ENCODE data around the gene KCNJ10. TPM values are rescaled to one million over a fixed set of nuclear protein-coding genes. Genes with fewer than 3 reads are reported as not detected.
"Not testable (repeated sequence)": the region's sequence is repeated elsewhere in the genome, so short reads cannot be mapped to it uniquely, and the experiment has no call there.

Gene KCNJ10
- polyA plus RNA-seq, 3 donors, result 28.0 to 33.3 (median 29.1) TPM

DNA sequence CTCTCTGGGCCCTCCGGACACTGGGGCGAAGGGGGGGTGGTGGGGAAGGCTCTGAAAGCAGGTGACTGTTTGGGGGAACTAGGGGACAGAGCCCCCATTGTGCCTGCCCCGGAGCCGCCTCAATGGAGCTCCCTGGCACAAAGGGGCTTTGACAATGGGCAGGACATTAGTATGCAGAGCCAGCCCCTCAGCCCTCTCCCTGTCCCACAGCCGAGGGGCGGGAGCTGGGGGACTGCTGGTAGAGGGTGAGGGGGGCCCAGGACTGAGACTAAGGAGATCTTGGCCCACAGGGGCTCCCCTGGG, 7.8 kb downstream of the KCNJ10 start:
- no peak for DNase-seq (ENCODE audit: low read depth in 3 of 3, low spot score in 2 of 3)

DNA sequence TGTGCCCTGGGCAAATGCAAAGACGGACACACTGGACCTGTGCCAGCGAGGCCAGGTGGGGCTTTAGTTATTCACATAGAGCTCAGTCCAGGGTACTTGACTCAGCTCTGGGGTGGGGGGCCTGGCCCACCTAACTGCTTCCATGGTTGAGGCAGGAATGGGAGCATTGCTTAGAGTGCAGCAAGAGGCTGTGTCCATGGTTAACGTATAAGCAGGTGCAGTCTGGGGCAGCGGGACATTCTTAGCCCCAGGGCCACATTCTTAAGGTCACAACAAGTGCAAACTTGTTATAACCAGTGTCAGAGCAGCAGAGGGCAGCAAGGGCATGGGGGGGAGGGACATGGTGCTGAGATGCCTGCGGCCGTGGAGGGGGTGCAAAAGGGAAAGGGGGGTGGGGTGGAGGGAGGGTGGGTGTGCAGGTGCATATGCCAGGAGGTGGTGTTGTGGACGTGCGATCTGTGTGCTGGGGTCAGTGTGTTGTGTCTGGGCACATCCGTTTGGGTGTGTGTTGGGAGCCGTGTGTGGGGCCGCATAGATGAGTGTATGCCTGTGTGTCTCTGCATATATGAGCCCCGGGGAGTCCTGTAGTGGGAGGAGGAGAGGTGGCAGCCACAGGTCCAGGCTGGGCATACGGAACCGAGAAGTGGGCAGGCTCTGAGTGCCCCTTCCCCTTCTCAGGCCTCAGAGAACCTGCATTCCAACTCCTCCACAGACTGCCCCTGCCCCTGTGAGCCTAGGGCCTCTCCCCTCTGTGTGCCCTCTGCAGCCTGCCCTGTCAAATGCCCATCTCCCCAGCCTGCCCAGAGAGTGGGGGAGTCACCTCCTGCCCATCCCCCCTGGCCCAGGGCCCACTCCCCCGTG, 8.4 kb downstream of the KCNJ10 start:
- DNase-seq (ENCODE audit: low read depth in 3 of 3, low spot score in 2 of 3), result no peak

DNA sequence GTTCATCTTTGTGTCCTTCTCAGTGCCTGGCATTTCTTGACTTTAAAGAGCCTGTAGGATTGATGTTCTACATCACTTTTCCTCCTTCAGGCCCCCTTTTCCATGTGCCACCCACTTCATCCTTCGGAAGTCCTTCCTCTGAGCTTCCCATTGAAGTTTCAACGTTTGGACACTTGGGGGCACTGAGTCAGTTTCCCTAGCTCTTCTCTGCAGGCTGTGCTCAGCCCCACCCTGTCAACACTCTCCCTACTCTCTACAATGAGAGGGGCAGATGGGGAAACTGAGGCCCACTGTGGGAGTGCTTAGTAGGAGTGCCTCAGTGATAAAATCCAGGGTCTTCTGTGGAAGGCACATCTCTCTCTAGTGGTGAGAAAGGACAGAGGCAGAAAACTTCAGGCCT, 11.9 kb downstream of the KCNJ10 start:
- DNase-seq (ENCODE audit: low read depth in 3 of 3, low spot score in 2 of 3), result no peak

DNA sequence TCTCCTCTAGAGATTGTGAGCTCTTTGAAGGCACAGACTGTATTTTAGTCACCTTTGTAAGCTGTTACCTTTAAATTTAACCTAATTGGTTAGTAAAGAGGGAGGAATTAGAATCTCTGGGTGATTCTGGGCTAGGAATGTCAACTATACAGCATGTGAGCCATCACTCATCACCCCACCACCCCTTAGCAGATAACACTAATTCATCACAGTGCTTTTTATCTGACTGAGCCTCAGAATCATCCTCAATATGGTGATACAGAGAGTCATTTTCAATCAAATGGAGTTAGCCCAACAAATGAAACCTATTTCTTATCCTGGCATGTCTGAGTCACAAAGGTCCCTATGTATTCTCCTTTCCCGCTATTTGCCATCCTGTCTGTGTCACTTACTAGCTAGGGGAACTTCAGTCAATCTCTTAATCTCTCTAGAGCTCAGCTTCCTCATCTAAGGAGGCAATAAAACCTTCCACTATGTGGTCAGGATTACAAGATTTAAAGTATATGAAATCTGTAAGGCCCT, 13.3 kb downstream of the KCNJ10 start:
- DNase-seq (ENCODE audit: low read depth in 3 of 3, low spot score in 2 of 3), result no peak

DNA sequence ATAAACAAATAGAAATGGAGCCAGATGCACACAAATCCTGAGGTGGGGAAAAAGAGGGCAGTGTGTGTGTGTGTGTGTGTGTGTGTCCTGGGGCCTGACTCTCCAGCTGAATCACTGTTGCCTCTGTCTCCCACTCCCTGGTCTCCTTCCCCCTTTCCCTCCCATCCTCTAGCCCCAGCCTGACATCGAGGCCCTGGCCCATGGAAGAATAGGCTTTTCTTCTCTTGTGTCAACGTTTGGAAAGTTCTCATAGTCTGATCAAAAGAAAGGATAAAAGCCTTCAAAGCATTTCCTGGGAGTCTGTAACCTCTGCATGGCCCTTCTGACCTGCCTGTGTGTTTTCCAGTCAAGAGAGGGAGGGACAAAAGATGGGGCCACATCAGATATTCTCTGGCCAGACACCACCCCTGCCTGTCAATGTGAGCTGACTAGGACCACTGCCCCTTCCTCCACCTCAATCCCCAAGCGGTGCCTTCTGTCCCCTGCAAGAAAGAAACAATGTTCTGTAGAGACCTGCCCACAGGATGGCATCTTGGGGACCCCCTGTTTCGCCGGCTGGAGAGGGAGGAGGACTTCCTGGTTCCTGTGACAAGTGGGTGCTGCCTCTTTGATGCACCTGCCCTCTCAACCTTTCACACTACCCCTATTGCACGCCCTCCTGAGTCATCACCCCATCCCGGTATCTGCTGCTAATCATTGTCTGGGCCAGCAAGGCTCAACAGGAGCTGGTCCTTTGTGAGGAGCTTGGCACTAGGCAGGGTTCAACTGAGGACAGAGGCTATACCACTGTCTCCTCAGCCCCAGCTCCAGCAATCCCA, 16.2 kb downstream of the KCNJ10 start:
- no peak for DNase-seq (ENCODE audit: low read depth in 3 of 3, low spot score in 2 of 3)

DNA sequence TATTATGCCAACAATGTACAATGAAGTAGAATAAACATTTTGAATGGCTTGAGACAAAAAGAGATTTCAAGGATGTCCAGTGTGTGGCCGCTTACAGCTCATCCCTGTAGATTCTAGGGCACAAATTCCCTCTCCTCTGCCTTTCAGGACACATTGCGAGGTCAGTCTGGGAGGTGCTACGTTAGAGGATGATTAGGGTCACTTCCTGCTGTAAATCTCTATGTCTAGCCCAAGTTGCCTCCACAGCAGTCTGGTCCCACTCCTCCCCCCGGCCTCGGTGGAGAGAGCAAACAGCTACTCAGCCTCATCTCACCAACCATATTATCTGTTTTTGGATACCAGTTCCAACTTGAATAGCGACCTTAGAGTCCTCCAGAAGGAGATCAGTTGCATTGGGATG, 17.0 kb downstream of the KCNJ10 start:
- no peak for DNase-seq (ENCODE audit: low read depth in 3 of 3, low spot score in 2 of 3)

DNA sequence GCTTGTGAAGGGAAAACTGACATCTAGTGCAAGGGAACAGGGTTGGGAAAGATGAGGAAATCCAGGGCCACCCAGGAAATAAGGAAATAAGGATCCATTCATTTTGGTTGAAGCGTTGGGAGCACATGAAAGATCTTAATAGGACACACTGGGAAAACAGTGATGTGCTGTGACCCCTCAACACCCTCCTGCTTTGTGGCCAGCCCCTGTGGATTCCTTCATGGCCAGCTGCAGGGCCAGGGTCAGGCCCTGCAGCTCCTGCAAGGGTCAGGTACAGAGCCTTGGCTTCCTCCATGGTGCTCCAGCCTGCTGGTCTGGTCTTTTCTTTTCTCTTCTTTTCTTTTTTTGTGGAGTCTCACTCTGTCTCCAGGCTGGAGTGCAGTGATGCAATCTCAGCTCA, 19.3 kb downstream of the KCNJ10 start:
- DNase-seq (ENCODE audit: low read depth in 3 of 3, low spot score in 2 of 3), result no peak

GRCh38 chr1:160050182-160050581, 19.8 kb downstream of the KCNJ10 start:
- not testable (repeated sequence) for DNase-seq (ENCODE audit: low read depth in 3 of 3, low spot score in 2 of 3)

DNA sequence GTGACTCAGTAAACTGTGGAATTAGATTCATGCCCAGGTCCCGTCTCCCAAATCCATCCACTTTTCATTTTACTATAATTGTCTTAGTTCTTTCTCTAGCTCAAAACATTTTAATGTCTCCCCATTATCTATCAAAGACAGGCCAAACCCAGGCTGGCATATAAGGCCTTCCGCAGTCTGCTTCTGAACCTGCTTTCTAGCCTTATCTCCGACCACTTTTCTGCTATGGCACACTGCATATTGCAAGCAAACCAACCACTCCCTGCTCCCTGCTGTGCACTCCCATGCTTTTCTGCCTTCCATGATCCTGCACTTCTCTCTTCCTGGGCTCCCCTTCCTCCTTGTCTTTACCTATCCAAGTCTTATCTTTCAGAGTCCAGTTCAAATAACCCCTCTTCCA, 20.9 kb downstream of the KCNJ10 start:
- no peak for DNase-seq (ENCODE audit: low read depth in 3 of 3, low spot score in 2 of 3)

DNA sequence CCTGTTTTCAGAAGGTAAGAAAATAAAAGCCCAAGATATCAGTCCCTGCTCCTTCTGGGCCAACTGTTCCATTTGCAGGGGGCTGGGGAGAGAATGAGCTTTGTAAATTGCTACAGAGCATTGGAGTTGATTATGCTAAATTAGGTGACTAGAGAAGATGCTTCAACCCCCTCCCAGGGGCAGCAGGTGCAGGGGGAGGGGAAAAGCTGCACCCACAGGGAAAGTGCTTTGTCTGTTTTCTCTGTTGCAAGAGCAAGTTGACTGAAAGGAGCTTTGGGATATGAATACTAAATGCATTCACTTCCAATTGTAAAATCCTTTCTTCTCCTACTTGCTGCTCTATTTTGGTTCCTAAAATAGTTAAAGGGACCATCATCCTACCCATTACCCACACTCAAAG, 21.6 kb downstream of the KCNJ10 start:
- no peak for DNase-seq (ENCODE audit: low read depth in 3 of 3, low spot score in 2 of 3)

DNA sequence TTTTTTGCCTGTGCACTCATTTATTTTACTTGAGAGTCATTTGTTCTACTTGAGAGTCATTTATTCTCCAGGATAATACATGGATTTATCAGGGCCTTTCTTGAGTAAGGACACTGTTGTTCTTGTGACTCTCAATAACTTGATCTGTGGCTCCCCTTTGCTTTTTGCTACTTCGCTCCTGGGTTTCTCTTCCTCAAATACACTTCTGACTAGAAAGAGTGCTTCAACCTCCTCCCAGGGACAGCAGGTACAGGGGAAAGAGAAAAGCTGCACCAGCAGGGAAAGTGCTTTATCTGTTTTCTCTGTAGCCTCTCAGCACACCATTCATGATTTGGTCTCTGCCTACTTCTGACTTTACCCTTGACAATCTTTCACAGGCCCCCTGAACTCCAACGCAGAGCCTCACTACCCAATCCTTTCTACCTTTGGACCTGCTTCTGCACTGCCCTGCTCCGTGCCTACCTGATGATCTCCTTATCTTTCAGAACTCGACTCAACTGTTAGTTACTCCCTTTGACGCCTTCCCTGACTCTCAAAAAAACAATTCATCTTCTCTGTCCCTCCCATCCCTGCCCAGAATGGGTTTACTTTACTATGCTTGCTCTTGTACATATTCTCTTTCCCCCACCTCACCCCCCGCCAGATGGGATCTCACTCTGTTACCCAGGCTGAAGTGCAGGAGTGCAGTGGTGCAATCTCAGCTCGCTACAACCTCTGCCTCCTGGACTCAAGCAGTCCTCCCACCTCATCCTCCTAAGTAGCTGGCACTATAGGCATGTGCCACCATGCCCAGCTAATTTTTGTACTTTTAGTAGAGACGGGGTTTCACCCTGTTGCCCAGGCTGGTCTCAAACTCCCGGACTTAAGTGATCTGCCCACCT, 22.6 kb downstream of the KCNJ10 start:
- DNase-seq (ENCODE audit: low read depth in 3 of 3, low spot score in 2 of 3), result no peak

DNA sequence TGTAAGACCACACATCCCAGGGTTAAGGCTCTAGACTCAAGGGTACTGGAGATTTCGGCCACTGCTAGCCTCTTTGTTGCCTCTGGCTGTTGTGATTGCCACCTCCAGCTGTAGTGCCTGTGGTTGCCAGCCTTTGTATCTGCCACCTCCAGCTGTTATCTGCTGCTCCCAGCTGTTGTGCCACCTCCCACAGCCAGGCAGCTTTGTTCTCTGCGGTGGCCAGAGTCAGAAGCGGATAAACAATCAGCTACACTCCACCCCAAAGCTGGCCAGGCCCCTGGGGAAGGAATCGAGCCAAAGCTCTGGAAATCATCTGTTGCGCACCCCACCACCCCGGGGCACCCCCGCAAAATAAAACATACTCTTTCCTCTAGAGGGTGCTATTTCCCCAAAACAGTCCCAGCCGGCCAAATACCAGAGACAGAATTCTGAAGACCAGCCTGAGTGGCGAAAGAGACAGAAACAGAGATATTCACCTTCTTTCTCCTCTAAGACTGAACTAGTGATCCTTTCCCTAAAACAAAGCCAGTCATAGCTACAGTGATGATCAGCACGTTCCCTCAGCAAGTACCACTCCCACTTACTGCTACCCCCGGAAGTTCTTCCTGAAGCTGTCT, 23.4 kb downstream of the KCNJ10 start:
- DNase-seq (ENCODE audit: low read depth in 3 of 3, low spot score in 2 of 3), result no peak

- no peak for DNase-seq (ENCODE audit: low read depth in 3 of 3, low spot score in 2 of 3)
Observed at GRCh38 chr1:160045653-160046052, 24.3 kb downstream of the KCNJ10 start.

DNA sequence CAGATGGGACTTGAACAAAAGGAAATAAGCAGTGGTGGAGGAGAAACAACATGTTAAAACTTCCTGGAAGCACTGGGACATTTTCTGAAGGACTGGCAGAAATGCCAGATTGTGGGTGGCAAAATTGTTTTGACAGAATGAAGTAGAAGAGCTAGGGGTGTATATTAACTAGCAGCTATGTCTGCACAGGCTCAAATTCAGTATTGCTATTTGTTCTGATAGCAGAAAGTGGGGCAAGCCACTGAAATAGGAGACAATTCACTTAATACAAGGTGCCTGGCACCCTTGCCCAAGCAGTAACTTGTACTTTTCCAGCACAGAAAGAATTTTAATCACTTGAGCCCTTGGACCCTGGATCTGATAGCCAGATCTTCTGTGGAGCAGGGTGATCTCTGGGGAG, 26.4 kb downstream of the KCNJ10 start:
- DNase-seq (ENCODE audit: low read depth in 3 of 3, low spot score in 2 of 3), result no peak

GRCh38 chr1:160040476-160040875, 29.5 kb downstream of the KCNJ10 start:
- DNase-seq (ENCODE audit: low read depth in 3 of 3, low spot score in 2 of 3), result no peak

DNA sequence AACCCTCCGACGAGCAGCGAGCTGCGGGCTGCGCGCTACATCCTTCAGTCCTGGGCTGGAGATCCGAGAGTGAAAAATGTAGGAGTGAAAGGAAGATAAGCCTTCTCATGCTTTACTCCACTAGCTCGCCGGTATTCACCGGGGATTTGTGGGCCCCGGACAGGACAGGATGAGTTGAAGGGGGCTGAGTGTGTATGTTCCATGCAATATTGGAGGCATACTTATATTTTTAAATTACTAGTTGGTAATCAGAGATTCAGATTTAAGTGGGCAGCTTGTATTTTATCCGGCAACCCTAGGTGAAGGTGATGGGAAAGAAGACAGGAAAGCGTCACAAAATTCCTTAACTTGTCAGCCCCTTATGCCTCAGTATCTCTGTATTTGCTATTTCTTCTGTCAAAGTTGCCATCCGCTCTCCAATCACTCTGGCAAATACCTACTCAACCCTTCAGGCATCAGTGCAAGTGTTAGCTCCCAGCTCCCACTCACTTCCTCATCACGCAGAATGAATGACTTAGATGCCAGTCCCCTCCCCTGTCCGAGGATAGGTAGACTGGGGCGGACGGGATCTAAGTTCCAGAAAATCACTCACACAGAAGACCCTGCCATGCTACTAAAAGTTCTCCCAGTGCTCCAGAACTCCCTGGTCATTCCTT, 37.7 kb downstream of the KCNJ10 start:
- DNase-seq (ENCODE audit: low read depth in 3 of 3, low spot score in 2 of 3), result no peak

GRCh38 chr1:160031365-160032164, 38.4 kb downstream of the KCNJ10 start, which contains the start of gene PIGM:
TSS of gene PIGM (minus strand) at chr1:160031990. CDS start at chr1:160031739, 251 bp downstream.
- DNase-seq (ENCODE audit: low read depth in 3 of 3, low spot score in 2 of 3), result peak; percentile 78 to 93 (median 89)

GRCh38 chr1:160030657-160031364, 39.1 kb downstream of the KCNJ10 start:
- DNase-seq (ENCODE audit: low read depth in 3 of 3, low spot score in 2 of 3), result no peak

Measured in right renal cortex interstitium (tissue), 3 donors.